22Rv1 (cell line): ENCODE measurements around the gene HS3ST3A1.

ENCODE experiments used
- H3K27ac ChIP-seq: fragments of 450-650 bp; 2 replicates; pipeline ENCODE4 v1.5.1; 2017
- ZFX ChIP-seq: fragments of 450-650 bp; IDR thresholded peaks from 2 replicates; pipeline ENCODE4 v1.6.1; 2017; ENCODE audit warnings: antibody characterized with exemption, borderline replicate concordance
- TF ChIP-seq, protein P1 (sequence below): fragments of 450-650 bp; IDR thresholded peaks from 2 replicates; pipeline ENCODE4 v1.5.1; 2017; ENCODE audit warnings: mild to moderate bottlenecking

The HS3ST3A1 gene

GRCh38 chr17:13593757-13594156 is 8.0 kb downstream of the HS3ST3A1 start:
- H3K27ac ChIP-seq: no peak overlapping the region
- no peak for TF ChIP-seq ZFX
- TF ChIP-seq, protein P1, sequence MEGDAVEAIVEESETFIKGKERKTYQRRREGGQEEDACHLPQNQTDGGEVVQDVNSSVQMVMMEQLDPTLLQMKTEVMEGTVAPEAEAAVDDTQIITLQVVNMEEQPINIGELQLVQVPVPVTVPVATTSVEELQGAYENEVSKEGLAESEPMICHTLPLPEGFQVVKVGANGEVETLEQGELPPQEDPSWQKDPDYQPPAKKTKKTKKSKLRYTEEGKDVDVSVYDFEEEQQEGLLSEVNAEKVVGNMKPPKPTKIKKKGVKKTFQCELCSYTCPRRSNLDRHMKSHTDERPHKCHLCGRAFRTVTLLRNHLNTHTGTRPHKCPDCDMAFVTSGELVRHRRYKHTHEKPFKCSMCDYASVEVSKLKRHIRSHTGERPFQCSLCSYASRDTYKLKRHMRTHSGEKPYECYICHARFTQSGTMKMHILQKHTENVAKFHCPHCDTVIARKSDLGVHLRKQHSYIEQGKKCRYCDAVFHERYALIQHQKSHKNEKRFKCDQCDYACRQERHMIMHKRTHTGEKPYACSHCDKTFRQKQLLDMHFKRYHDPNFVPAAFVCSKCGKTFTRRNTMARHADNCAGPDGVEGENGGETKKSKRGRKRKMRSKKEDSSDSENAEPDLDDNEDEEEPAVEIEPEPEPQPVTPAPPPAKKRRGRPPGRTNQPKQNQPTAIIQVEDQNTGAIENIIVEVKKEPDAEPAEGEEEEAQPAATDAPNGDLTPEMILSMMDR: no peak

DNA sequence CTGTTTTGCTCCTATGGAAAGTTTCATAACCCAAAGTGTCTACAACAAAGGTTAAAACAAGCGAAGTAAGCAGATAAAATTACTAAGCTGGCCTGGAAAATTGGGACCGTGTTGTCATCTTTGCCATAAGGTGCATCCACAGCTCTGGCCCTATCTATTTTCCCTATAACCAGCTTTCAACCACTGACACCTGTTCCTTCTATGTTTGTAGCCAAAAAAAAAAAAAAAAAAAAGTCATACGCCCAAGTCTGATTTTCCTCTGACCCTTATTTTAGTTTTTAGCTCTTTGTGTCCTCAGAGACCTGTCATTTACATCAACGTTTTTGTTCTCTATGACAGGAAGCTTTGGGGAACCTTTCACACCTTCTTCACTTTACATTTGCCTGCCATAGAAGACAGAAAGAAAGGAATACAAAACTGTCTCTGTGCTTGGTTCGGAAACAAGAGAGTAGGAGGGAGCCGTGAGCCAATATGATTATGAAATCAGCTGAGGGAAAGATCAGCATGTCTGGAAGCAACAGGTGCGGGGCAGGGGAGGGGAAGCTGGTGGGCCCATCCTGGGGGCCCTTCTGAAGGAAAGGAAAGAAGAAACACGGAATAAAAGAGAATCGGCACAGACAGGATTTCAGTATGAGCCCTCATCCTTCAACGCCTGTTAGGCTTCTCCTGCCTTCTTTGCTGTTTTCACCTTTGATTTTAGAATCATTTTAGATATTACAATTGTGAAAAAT is 8.5 kb downstream of the HS3ST3A1 start:
- TF ChIP-seq, protein P1: no peak
- TF ChIP-seq ZFX: no peak
- H3K27ac ChIP-seq: no peak overlapping the region

DNA sequence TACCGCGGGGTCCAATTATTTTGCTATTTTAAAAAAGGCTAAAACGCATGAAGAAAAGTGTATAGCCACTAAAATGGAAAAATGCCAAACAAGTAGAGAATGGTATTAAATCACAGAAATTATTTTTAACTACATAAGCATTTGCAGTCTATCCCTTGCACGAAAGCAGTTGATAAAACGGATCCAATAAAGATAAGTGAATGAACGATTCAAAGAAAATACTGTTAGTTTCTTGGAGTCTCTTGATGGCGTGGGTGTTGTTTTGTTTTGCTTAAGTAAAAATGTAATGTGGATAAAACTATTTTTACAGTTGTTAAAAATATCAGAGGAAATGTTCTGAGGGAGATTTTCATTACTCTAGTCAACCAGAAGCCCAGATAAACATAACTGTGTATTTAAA is 9.3 kb downstream of the HS3ST3A1 start:
- TF ChIP-seq, protein P1: no peak
- TF ChIP-seq ZFX: no peak
- H3K27ac ChIP-seq: no peak overlapping the region

- H3K27ac ChIP-seq: no peak overlapping the region
- TF ChIP-seq ZFX: no peak
- TF ChIP-seq, protein P1: no peak
These were observed 11.3 kb downstream of the HS3ST3A1 start for GRCh38 chr17:13590441-13590840.

GRCh38 chr17:13589658-13590057 is 12.1 kb downstream of the HS3ST3A1 start:
- TF ChIP-seq, protein P1: no peak
- TF ChIP-seq ZFX: no peak
- H3K27ac ChIP-seq: no peak overlapping the region

- H3K27ac ChIP-seq: no peak overlapping the region
- TF ChIP-seq, protein P1: no peak
- no peak for TF ChIP-seq ZFX
These were observed 14.0 kb downstream of the HS3ST3A1 start for GRCh38 chr17:13587487-13588338.

GRCh38 chr17:13584701-13585080 is 17.0 kb downstream of the HS3ST3A1 start:
- TF ChIP-seq ZFX: no peak
- TF ChIP-seq, protein P1: no peak
- no peak overlapping the region for H3K27ac ChIP-seq
